NCI-H2196 treated with DMSO at 0.1 percent for 48 hours (cell line): ENCODE results near the gene SLC9C1.
A peak's percentile ranks its signal among the peaks of the same experiment; 100 is the strongest.

Experiments used
- DNase-seq: peaks from one replicate; lab custom pipeline; 2025; ENCODE audit not compliant: unreplicated experiment; lab: John Stamatoyannopoulos, UW

Gene SLC9C1

GRCh38 chr3:112293368-112294321, at the start of gene SLC9C1:
Gene SLC9C1 (minus strand): TSS chr3:112294216. CDS start chr3:112286791, 7,425 bp downstream.
- peak; percentile 15 for DNase-seq

GRCh38 chr3:112341386-112341785, 47.4 kb upstream of the SLC9C1 start:
- no peak for DNase-seq

GRCh38 chr3:112339609-112340008, 45.6 kb upstream of the SLC9C1 start:
- no peak for DNase-seq

GRCh38 chr3:112339134-112339533, 45.1 kb upstream of the SLC9C1 start:
- DNase-seq: no peak

GRCh38 chr3:112338727-112339056, 44.7 kb upstream of the SLC9C1 start:
- DNase-seq: no peak

- DNase-seq: no peak
Measured at GRCh38 chr3:112338021-112338726, 44.2 kb upstream of the SLC9C1 start.

- DNase-seq: no peak
Measured at GRCh38 chr3:112335434-112335781, 41.4 kb upstream of the SLC9C1 start.

- DNase-seq: no peak
Measured at GRCh38 chr3:112334691-112335433, 40.8 kb upstream of the SLC9C1 start.

GRCh38 chr3:112333381-112334317, 39.6 kb upstream of the SLC9C1 start:
- DNase-seq: no peak

- no peak for DNase-seq
Measured at GRCh38 chr3:112333002-112333380, 39.0 kb upstream of the SLC9C1 start, which contains the start of gene CD200. Gene CD200 (plus strand): TSS chr3:112333156. CDS start chr3:112333213, 57 bp downstream.

- no peak for DNase-seq
Measured at GRCh38 chr3:112331851-112332250, 37.8 kb upstream of the SLC9C1 start.

- DNase-seq: no peak
Measured at GRCh38 chr3:112327371-112327951, 33.4 kb upstream of the SLC9C1 start.

GRCh38 chr3:112321867-112322652, 28.0 kb upstream of the SLC9C1 start:
- no peak for DNase-seq

- no peak for DNase-seq
Measured at GRCh38 chr3:112320691-112321090, 26.7 kb upstream of the SLC9C1 start.

GRCh38 chr3:112319516-112320276, 25.7 kb upstream of the SLC9C1 start:
- DNase-seq: no peak

- no peak for DNase-seq
Measured at GRCh38 chr3:112315791-112316190, 21.8 kb upstream of the SLC9C1 start.

- DNase-seq: no peak
Measured at GRCh38 chr3:112314649-112315048, 20.6 kb upstream of the SLC9C1 start.

- DNase-seq: peak; percentile 26
Measured at GRCh38 chr3:112308151-112308911, 14.3 kb upstream of the SLC9C1 start.
